HAP-1 (cell line): Measurements from ENCODE around the gene CIB4.

Experiments used
- DNase-seq, 2 experiments: peaks; one replicate each; pipeline ENCODE4 v3.0.0-alpha.2; 2016 to 2020; ENCODE audit warnings: low spot score in 2 of 2
- H3K27me3 ChIP-seq: fragments of 250-450 bp; sonication (Bioruptor Pico); 2 replicates; pipeline ENCODE4 v1.5.1; 2020; ENCODE audit warnings: low read depth, mild to moderate bottlenecking, moderate library complexity
- H3K36me3 ChIP-seq: fragments of 250-450 bp; sonication (Bioruptor Pico); replicated peaks from 2 replicates; pipeline ENCODE4 v1.5.1; 2020; ENCODE audit warnings: mild to moderate bottlenecking
- H3K4me1 ChIP-seq: fragments of 250-450 bp; sonication (Bioruptor Pico); 2 replicates; pipeline ENCODE4 v1.5.1; 2020; ENCODE audit warnings: mild to moderate bottlenecking
- H3K4me3 ChIP-seq: fragments of 250-450 bp; sonication (Bioruptor Pico); 2 replicates; pipeline ENCODE4 v1.5.1; 2020; ENCODE audit warnings: mild to moderate bottlenecking, moderate library complexity
- H3K9me3 ChIP-seq: fragments of 250-450 bp; sonication (Bioruptor Pico); 2 replicates; pipeline ENCODE4 v1.5.1; 2020; ENCODE audit warnings: mild to moderate bottlenecking, moderate library complexity
- in situ Hi-C: fragments of 300-500 bp; cut with MboI; formaldehyde crosslinking; loops from 3 replicates; pipeline ENCODE4 v1.14.3; 2020; ENCODE audit warnings: low sequenced_read_pairs, inconsistent platforms, mixed read lengths

CIB4 gene

DNA sequence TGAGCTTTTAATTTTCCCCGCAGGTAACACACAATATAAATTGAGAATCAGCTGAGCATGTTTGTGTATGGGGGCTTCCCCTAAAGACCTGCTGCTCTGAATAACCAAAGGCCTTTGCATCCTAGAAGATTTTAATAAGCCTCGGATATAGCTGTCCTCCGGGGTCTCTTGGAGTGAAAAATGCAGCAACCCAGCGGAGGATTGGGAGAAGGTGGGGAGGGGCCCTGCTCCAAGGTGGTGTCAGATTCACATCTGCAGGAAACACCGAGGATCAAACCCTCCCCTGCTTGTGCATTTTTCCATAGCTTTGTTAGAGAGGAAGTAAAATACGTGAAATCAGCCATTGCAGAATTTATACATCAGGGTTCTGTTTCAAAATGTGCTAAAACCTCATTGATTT lies 100.2 kb downstream of the CIB4 start:
- Histone ChIP-seq H3K27me3 (no peaks in the 10 kb centered on the region), H3K4me1 (no peaks in the 10 kb centered on the region), H3K9me3 (no peaks in the 10 kb centered on the region), H3K36me3 (no peaks in the 10 kb centered on the region), H3K4me3 (no peak overlapping the region)
- in situ Hi-C loops, result no loop called here
- DNase-seq, result no peak

GRCh38 chr2:26540306-26540705 lies 100.9 kb downstream of the CIB4 start:
- no peak overlapping the region for H3K4me3 ChIP-seq
- DNase-seq, result no peak
- no peaks in the 10 kb centered on the region for H3K27me3 ChIP-seq
- H3K4me1 ChIP-seq, result no peaks in the 10 kb centered on the region
- in situ Hi-C loops, result no loop called here
- H3K36me3 ChIP-seq, result no peaks in the 10 kb centered on the region
- no peaks in the 10 kb centered on the region for H3K9me3 ChIP-seq

DNA sequence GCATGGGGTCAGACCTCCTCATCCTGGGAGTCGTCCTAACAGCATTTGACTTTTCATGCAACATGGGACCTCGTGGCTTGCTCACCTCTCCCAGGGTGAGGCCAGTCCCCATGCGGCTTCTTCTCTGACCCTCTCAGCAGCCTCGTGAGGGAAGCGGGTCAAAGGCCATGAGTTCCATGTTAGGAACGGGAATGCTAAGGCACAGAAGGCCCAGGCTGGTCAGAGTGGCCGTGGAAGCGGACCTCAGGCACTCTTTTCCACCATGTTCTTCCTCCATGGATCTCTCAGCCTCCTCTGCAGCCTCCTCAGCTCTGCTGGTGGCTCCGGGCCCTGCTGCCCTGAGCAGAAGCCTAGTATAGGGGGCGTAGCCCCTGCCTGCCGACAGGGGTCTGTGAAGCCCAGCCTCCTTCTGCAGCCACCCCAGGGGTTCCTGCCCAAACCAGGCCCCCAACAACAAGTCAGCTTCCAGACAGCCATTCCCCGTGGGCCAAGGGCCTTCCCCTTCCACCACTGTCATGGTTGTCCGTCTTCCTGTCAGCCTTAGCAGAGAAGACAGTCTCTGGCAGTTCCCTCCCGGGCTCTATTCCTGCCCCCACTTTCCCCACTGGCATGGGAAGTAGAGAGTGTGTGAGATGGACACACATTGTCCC lies 103.2 kb downstream of the CIB4 start:
- no peak for DNase-seq
- Histone ChIP-seq H3K9me3 (no peaks in the 10 kb centered on the region), H3K4me1 (no peaks in the 10 kb centered on the region), H3K36me3 (no peaks in the 10 kb centered on the region), H3K27me3 (no peaks in the 10 kb centered on the region), H3K4me3 (no peak overlapping the region)
- in situ Hi-C loops, result no loop called here

GRCh38 chr2:26537069-26537825 lies 103.9 kb downstream of the CIB4 start:
- Histone ChIP-seq H3K4me3 (no peak overlapping the region), H3K27me3 (no peaks in the 10 kb centered on the region), H3K9me3 (no peaks in the 10 kb centered on the region), H3K36me3 (no peaks in the 10 kb centered on the region), H3K4me1 (no peaks in the 10 kb centered on the region)
- in situ Hi-C loops, result no loop called here
- DNase-seq, result no peak

DNA sequence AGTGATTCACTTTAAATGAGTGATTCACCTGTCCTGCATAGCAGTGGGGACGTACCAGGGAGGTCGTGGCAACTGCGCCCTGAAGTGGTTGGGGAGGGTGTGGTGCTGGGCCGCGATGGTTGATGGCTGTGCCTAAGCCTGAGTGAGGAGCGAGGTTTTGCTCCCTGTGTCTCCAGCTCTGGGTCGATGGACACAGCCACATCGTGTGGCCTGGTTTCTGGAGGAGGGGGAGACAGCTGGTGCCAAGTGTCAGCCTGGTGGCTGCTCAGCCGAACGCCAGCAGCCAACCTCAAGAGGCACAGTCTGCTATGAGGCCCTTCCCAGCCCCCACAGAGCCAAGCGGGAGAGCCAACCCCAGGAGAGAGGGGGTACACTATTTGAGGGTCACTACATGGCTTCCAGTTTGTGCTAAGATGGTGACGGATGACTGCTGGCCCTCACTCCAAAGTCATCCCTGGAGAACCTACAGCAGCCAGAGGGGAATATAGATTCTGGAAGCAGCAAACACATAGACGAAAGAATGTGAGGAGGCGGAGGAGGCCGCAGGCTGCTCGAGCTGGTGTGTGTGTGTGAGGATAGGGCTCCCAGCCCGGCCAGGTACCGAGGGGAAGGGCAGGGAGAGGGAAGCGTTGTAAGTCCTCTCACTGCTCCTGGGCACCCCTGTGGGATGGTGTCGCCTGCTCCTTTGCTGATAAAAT lies 104.6 kb downstream of the CIB4 start:
- no peak for DNase-seq
- Histone ChIP-seq H3K4me3 (no peak overlapping the region), H3K9me3 (no peaks in the 10 kb centered on the region), H3K27me3 (no peaks in the 10 kb centered on the region), H3K4me1 (no peaks in the 10 kb centered on the region), H3K36me3 (no peaks in the 10 kb centered on the region)
- in situ Hi-C loops, result no loop called here

GRCh38 chr2:26535663-26536275 lies 105.4 kb downstream of the CIB4 start:
- Histone ChIP-seq H3K4me1 (no peaks in the 10 kb centered on the region), H3K4me3 (no peak overlapping the region), H3K36me3 (no peaks in the 10 kb centered on the region), H3K9me3 (no peaks in the 10 kb centered on the region), H3K27me3 (no peaks in the 10 kb centered on the region)
- DNase-seq, result no peak
- in situ Hi-C loops, result no loop called here

DNA sequence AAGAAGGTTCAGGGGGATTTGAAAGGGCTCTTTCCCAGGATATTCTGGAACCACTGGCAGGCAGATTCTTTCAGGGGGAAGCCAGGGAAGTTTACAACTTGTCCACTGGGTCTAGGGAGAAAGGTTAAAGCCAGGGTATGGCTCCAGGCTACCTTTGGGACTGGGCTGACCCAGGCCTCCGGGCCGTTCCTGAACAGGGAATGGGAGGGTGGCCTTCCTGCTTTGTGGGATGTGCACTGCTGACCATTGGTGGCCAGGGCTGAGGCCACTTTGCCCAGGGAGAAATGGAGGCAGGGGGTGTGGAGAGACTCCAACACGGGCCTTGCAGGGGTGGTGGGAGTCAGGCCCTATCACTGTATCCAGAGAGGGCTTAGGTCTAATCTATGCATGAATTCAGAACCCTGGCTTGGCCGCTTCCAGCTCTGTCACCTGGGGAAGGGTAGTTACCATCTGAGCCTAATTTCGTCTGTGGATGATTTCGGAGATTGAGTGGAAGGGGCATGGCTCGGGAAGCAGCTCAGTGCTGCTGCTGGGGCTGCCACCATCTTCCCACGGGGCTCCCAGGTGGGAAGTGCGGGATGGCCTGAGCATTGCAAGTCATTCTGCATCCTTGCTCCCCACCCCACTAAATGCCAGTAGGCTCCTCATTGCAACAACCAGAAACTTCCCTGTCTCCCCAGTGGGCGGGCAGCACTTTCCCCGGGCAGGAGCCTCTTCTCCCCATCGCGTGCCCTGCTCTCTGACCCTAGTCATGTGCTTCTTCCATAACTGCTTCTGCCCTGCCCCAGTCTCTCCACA lies 106.1 kb downstream of the CIB4 start:
- DNase-seq, result no peak
- no peak overlapping the region for H3K4me3 ChIP-seq
- no peaks in the 10 kb centered on the region for H3K36me3 ChIP-seq
- H3K9me3 ChIP-seq, result no peaks in the 10 kb centered on the region
- in situ Hi-C loops, result no loop called here
- no peaks in the 10 kb centered on the region for H3K4me1 ChIP-seq
- no peaks in the 10 kb centered on the region for H3K27me3 ChIP-seq

DNA sequence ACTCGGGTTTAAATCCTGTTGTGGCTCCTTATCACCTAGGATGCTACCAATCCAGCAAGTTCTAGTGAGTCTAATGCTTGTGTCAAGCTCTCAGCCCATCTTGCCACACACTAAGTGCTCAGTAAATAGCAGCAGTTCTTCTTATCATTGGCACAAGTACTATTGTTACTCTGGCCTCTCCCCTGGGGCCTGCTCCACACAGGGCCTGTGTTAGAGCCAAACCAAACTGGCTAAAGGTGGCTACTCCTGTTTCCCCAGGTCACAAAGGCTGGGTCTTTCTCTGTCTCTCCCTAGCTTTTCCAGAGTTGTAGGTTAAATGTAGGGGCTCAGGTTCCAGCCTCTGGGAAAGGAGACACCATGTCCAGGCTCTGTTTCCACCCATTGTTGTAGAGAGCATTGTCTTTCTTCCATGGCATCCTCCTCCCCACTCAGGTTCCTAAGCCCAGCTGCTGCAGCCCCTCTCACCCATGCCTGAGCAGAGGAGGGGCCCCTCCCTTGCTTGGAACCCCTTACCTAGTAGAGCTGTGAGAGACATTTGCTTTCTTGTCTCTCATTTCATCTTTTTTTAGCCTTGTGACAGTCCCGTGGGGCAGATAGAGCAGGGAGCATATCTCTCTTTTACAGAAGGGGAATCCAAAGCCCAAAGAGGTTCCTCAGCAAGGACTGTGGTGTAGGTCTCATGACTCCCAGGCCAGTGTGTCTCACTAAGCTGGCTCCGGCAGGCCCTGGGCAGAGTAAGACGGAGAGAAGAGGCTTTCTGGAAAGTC lies 106.9 kb downstream of the CIB4 start:
- Histone ChIP-seq H3K4me3 (no peak overlapping the region), H3K9me3 (no peaks in the 10 kb centered on the region), H3K27me3 (no peaks in the 10 kb centered on the region), H3K4me1 (no peaks in the 10 kb centered on the region), H3K36me3 (no peaks in the 10 kb centered on the region)
- DNase-seq, result no peak
- in situ Hi-C loops, result no loop called here

DNA sequence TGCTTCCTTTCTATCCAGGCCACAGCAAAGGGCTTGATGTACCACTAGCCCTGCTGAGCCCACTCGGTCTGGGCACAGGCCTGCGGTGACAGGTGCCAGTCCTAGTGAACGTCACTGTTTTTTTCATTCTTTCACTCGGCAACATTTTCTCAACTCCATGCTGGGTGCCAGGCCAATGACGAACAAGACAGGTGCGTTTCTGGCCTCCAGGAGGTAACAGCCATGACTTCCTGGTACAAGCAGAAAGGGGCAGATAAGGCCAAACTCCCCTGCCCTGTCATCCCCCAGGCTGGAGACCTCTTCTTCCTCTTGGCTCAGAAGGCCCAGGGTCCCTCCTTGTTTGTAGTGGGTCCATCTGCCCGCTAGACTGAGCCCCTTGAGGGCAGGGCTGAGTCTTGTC lies 107.5 kb downstream of the CIB4 start:
- no peaks in the 10 kb centered on the region for H3K36me3 ChIP-seq
- no peak overlapping the region for H3K4me3 ChIP-seq
- in situ Hi-C loops, result no loop called here
- H3K4me1 ChIP-seq, result no peaks in the 10 kb centered on the region
- no peaks in the 10 kb centered on the region for H3K27me3 ChIP-seq
- no peaks in the 10 kb centered on the region for H3K9me3 ChIP-seq
- DNase-seq, result no peak

- H3K4me3 ChIP-seq, result no peak overlapping the region
- in situ Hi-C loops, result no loop called here
- H3K4me1 ChIP-seq, result no peaks in the 10 kb centered on the region
- no peaks in the 10 kb centered on the region for H3K9me3 ChIP-seq
- no peaks in the 10 kb centered on the region for H3K27me3 ChIP-seq
- no peaks in the 10 kb centered on the region for H3K36me3 ChIP-seq
- DNase-seq, result no peak
Observed at GRCh38 chr2:26532301-26533250, 108.6 kb downstream of the CIB4 start.
